Right atrium auricular region (tissue), 2 donors: ENCODE measurements around the gene ZNF670. TPM values are rescaled to one million over a fixed set of nuclear protein-coding genes. Genes with fewer than 3 reads are reported as not detected.
"Not testable (repeated sequence)": the region's sequence is repeated elsewhere in the genome, so short reads cannot be mapped to it uniquely, and the experiment has no call there.

Experiments
- DNase-seq: peaks from one replicate; pipeline ENCODE4 v3.0.0-alpha.2; 2019; ENCODE audit warnings: low spot score
- H3K27ac ChIP-seq, 2 donors: fragments of 200-600 bp; sonication (generic); 1 replicate in 1 of 2; 2 replicates in 1 of 2; pipeline ENCODE4 v1.5.1; 2016 to 2019
- H3K27me3 ChIP-seq, 2 donors: fragments of 200-600 bp; sonication (generic); one replicate each; pipeline versions ENCODE4 v1.5.1 to v1.6.0; 2017 to 2019
- H3K36me3 ChIP-seq: fragments of 200-600 bp; sonication (generic); one replicate; pipeline ENCODE4 v1.5.1; 2016
- H3K4me1 ChIP-seq, 2 donors: fragments of 200-600 bp; sonication (generic); one replicate each; pipeline versions ENCODE4 v1.5.1 to v1.6.0; 2017 to 2019
- H3K4me3 ChIP-seq, 2 donors: fragments of 200-600 bp; sonication (generic); 1 replicate in 1 of 2; 2 replicates in 1 of 2; pipeline ENCODE4 v1.5.1; 2017 to 2019; ENCODE audit warnings: mild to moderate bottlenecking in 1 of 2, moderate library complexity in 1 of 2
- H3K9me3 ChIP-seq, 2 donors: fragments of 200-600 bp; sonication (generic); one replicate each; pipeline ENCODE4 v1.5.1; 2019
- total RNA-seq, 2 donors: library from RNA; depleted of rRNA; stranded (reverse); fragments of >200 nt; gene quantifications; one replicate each; pipeline ENCODE4 v1.1.0, GENCODE V29; 2016
- TF ChIP-seq, protein P1 (sequence below), 2 donors: fragments of 200-600 bp; sonication (generic); IDR thresholded peaks; one replicate each; pipeline ENCODE4 v1.5.1; 2019; ENCODE audit warnings: antibody characterized with exemption in 2 of 2

ZNF670 gene
- total RNA-seq: 1 to 10 TPM in 1 of 2 donors, under 1 TPM in 1; 0.93 to 1.8 TPM

DNA sequence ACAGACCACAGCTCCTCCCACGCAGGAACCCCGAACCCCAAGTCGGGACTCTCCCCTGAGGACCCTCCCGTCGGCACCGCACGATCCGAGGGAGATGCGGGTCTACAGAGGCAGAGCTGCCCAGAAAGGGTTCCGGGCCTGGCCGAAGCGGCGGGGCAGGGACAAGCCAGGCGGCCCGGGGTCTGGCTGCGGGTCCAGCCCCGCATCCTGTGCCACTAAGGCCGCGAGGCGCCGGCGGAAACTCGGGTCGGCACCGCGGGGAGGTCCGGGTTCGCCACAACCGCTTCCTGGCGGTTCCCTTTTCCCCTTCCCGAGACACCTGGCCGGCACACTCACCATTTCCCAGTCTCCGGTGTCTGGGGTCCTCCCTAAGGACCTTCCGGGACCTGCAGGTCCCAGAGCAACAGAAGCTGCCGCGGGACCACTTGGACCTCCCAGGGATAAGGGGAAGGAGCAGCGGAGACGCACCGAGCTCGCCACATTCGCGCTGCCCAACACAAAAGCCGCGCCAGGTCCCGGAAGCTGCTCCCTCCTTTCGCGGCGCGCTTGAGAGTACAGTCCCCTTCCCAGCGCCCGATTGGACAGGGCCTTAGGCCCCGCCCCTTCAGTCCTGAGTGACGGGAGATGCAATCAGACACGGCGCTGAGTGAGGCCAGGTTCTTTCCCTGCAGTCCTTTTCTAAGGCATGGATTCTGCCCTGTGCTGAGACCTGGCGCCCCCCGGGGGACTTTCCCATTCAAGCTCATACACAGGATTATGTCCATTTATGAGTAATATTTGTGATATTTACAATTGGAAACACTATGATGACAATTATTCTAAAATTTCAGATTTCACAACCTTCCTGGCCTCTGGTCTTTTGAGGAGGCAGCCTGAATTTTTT, at the start of gene ZNF670:
Gene ZNF670, minus strand, starts transcription at position 554 of the 883 bp plus-strand sequence. Its CDS starts 215 bp downstream, at position 339.
- H3K4me3 ChIP-seq: peak within 1 kb of the TSS; percentile 69 to 91
- peaks cover 0 to 18% of the 10 kb centered on the region in 2 donors for H3K4me1 ChIP-seq
- H3K27ac ChIP-seq: peak within 1 kb of the TSS; percentile 57 to 86
- H3K27me3 ChIP-seq: no peaks in the 10 kb centered on the region
- H3K36me3 ChIP-seq: no peaks in the 10 kb centered on the region
- no peaks in the 10 kb centered on the region for H3K9me3 ChIP-seq
- TF ChIP-seq, protein P1, sequence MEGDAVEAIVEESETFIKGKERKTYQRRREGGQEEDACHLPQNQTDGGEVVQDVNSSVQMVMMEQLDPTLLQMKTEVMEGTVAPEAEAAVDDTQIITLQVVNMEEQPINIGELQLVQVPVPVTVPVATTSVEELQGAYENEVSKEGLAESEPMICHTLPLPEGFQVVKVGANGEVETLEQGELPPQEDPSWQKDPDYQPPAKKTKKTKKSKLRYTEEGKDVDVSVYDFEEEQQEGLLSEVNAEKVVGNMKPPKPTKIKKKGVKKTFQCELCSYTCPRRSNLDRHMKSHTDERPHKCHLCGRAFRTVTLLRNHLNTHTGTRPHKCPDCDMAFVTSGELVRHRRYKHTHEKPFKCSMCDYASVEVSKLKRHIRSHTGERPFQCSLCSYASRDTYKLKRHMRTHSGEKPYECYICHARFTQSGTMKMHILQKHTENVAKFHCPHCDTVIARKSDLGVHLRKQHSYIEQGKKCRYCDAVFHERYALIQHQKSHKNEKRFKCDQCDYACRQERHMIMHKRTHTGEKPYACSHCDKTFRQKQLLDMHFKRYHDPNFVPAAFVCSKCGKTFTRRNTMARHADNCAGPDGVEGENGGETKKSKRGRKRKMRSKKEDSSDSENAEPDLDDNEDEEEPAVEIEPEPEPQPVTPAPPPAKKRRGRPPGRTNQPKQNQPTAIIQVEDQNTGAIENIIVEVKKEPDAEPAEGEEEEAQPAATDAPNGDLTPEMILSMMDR (IDR thresholded peaks at IDR 0.05): no peak
- peak; percentile 98 for DNase-seq

DNA sequence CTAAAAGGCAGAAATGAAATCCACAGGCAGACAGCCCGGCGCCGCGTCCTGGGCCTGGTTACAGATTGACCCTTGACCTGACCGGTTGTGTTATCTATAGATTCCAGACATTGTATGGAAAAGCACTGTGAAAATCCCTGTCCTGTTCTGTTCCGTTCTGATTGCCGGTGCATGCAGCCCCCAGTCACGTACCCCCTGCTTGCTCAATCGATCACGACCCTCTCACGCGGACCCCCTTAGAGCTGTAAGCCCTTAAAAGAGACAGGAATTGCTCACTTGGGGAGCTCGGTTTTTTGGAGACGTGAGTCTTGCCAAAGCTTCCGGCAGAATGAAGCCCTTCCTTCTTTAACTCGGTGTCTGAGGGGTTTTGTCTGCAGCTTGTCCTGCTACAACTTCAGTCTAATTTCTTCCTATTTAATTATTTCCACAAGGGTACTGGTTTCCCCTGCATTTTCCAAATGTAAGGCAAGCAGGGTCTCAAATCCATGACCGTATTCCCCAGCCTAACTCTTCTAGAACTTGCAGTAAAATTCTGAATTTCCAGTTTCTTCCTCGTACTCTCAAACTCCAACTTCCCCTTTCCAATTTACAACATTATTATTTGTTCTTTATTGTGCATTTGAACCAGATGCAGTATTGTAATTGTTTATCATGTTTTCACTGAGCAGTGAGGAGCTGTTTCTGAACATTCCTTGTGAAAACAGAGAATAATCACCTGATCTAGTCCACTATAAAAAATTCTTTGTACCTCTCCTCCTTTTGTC, 49.1 kb upstream of the ZNF670 start:
- H3K27ac ChIP-seq, H3K27me3 ChIP-seq, H3K4me1 ChIP-seq, H3K36me3 ChIP-seq, DNase-seq: not testable (repeated sequence)
- Histone ChIP-seq H3K4me3 (peak overlapping the region in 1 of 2 donors; percentile 7), H3K9me3 (peaks cover 0 to 18% of the 10 kb centered on the region in 2 donors)

DNA sequence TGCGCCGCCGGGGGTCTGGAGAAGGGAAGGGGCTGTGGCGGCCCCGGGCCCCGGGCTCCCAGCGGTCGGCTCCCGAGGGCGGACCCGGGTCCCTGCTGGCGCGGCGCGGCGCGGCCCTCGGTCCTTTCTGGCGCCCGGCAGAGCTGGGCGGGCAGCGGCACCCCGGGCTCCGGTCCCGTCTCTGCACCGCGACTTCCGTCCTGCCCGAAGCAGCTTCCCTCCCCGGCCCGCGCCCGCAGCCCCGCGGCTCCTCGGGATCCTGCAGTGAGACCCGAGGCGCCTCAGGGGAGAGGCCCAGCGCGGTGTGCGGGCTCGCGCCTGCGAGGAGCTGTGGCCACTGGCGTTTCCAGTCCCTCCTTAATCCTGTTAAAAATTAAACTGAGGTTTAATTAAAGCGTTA, 48.0 kb upstream of the ZNF670 start:
- not testable (repeated sequence) for H3K36me3 ChIP-seq, H3K4me1 ChIP-seq, DNase-seq, H3K9me3 ChIP-seq, H3K27me3 ChIP-seq, H3K4me3 ChIP-seq, H3K27ac ChIP-seq

DNA sequence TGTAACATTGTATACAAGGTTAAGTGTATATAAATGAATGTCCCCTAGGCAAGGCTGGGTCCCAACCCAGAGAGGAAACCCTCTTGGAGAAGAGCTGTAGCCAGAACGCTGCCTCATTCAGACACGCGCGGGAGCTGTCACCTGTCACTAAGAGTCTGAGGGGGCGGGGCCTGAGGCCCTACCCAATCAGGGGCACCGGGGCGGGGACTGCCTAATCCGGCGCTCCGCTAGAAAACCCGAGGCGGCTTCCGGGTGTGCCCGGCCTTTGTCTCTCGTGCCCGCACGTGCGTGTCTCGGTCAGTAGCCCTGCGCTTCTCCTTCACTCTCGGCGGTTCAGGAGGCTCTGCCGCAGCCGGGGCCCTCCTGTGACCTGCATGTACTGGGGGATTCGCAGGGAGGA, 47.6 kb upstream of the ZNF670 start:
- H3K27me3 ChIP-seq, H3K36me3 ChIP-seq, H3K4me1 ChIP-seq, DNase-seq, H3K4me3 ChIP-seq, H3K9me3 ChIP-seq, H3K27ac ChIP-seq: not testable (repeated sequence)

DNA sequence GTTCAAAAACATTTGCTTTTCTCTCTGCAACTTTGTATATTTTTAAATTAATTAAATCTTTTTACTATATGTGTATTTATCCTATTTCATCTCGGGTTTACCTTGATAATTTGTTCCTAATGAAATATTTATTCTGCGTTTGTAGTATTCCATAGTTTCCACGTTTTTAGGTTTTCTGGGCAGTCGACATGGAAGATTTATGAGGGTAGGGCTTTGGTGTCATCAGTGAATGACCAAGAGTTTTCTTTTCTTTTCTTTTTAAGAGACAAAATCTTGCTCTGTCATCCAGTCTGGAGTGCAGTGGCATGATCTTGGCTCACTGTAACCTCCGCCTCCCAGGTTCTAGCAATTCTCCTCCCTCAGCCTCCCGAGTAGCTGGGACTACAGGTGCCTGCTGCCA, 42.8 kb upstream of the ZNF670 start:
- DNase-seq: no peak
- no peaks in the 10 kb centered on the region for H3K36me3 ChIP-seq
- H3K9me3 ChIP-seq: no peaks in the 10 kb centered on the region
- no peaks in the 10 kb centered on the region for H3K4me1 ChIP-seq
- TF ChIP-seq, protein P1 (IDR thresholded peaks at IDR 0.05): no peak
- H3K27me3 ChIP-seq: no peaks in the 10 kb centered on the region
- no peak overlapping the region for H3K27ac ChIP-seq
- H3K4me3 ChIP-seq: no peak overlapping the region

DNA sequence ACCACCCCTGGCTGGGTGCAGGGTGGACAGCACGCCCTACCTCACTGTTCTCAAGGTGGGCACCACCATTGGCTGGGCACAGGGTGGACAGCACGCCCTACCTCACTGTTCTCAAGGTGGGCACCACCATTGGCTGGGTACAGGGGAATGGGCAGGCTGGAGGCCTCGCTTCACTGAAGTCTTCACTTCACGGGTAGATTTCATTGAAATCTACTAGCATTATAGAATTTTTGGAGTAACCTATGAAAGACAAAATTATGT, 41.7 kb upstream of the ZNF670 start:
- H3K4me1 ChIP-seq, H3K36me3 ChIP-seq, H3K27ac ChIP-seq, H3K27me3 ChIP-seq, DNase-seq, H3K4me3 ChIP-seq, H3K9me3 ChIP-seq: not testable (repeated sequence)

DNA sequence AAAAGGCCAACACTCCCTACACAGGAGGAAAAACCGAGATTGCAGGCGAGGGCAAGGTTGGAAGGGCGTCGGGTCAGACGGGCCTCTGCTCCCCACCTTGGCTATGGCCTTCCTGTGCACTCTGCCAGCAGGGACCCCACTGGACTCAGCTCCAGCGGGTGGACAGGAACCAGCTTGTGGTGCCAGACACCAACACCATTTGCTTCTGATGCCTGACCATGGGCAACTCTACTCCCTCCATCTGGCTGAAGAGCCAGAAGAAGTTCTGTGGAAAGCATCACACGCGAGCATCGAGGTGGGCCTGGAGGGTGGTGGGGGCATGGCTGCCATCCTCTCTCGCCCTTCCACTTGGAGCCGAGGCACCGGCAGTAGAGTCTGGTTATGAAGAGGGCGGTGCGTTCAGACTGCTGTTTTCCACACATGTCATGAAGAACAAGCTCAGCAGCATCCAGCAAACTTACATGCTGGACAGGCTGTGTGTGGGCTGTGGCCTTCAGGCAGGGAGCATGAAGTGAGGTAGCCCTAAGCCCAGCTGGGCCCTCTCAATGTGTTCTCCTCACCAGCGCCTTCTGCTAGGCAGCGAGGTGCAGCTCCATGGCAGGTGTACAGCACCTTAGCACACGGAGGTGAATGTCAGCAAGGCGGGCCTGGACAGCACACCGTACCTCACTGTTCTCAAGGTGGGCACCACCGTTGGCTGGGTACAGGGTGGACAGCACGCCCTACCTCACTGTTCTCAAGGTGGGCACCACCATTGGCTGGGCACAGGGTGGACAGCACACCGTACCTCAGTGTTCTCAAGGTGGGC, 41.2 kb upstream of the ZNF670 start:
- TF ChIP-seq, protein P1 (IDR thresholded peaks at IDR 0.05): no peak
- Histone ChIP-seq H3K4me1 (no peaks in the 10 kb centered on the region), H3K9me3 (no peaks in the 10 kb centered on the region), H3K4me3 (no peak overlapping the region), H3K27me3 (no peaks in the 10 kb centered on the region), H3K27ac (no peak overlapping the region), H3K36me3 (no peaks in the 10 kb centered on the region)
- no peak for DNase-seq
